ENCODE results near the gene RPL28. TPM values are rescaled to one million over a fixed set of nuclear protein-coding genes. Genes with fewer than 3 reads are reported as not detected.
A peak's percentile ranks its signal among the peaks of the same experiment; 100 is the strongest.

Gene RPL28
- total RNA-seq, 1 experiment from 2014 or later: 2,505 TPM

- H3K36me3 Mint-ChIP-seq: no peaks in the 10 kb centered on the region
- DNase-seq (ENCODE audit: low spot score) (no peak), ATAC-seq (no peak)
- H3K27me3 Mint-ChIP-seq (ENCODE audit: low read depth): no peaks in the 10 kb centered on the region; the same call in 1 of the 2 replicates
- no peaks in the 10 kb centered on the region for H3K9me3 Mint-ChIP-seq
- ChIA-PET CTCF (interaction anchor here (1.1 to 1.5 kb wide), 2 partner anchors 9 to 26 kb away, joined by 4 read pairs; no protein-coding TSS in a partner anchor), POLR2A (interaction anchor here (0.7 to 1.3 kb wide), 3 partner anchors 9 to 124 kb away, joined by 3 to 4 read pairs (median 4); partner anchors contain the start of gene UBE2S)
- H3K27ac Mint-ChIP-seq: no peak overlapping the region
- TF ChIP-seq ZBTB21 (CRISPR knock-in tag; IDR thresholded peaks at IDR 0.05; ENCODE audit: borderline replicate concordance) (no peak), TEAD4 (CRISPR knock-in tag; IDR thresholded peaks at IDR 0.05) (peak; percentile 27; the same call in 1 of the 2 replicates), GTF2I (CRISPR knock-in tag; conservative IDR thresholded peaks at IDR 0.05) (no peak), ETV6 (CRISPR knock-in tag; IDR thresholded peaks at IDR 0.05) (no peak)
- H3K4me1 Mint-ChIP-seq: peaks cover 23% of the 10 kb centered on the region
- H3K4me3 Mint-ChIP-seq: peak overlapping the region; percentile 68
These were observed 58.2 kb downstream of the RPL28 start for GRCh38 chr19:55443824-55444480.

- CTCF ChIA-PET: interaction anchor here (0.7 to 1.5 kb wide), 3 partner anchors 8 to 208 kb away, joined by 3 to 4 read pairs (median 4); no protein-coding TSS in a partner anchor
These were observed 58.9 kb downstream of the RPL28 start for GRCh38 chr19:55444646-55445045.

More at GRCh38 chr19:55444646-55445045, 58.9 kb downstream of the RPL28 start:
- H3K36me3 Mint-ChIP-seq: no peaks in the 10 kb centered on the region
- peaks cover 23% of the 10 kb centered on the region for H3K4me1 Mint-ChIP-seq
- no peak for DNase-seq (ENCODE audit: low spot score)
- no peak overlapping the region for H3K27ac Mint-ChIP-seq
- POLR2A ChIA-PET: interaction anchor here (0.7 to 1.3 kb wide), 3 partner anchors 8 to 125 kb away, joined by 3 to 4 read pairs (median 4); partner anchors contain the start of gene UBE2S
- no peaks in the 10 kb centered on the region; the same call in 1 of the 2 replicates for H3K27me3 Mint-ChIP-seq (ENCODE audit: low read depth)
- H3K9me3 Mint-ChIP-seq: no peaks in the 10 kb centered on the region
- TF ChIP-seq USF2 (CRISPR knock-in tag; IDR thresholded peaks at IDR 0.05) (no peak), NR1H2 (CRISPR knock-in tag; IDR thresholded peaks at IDR 0.05) (no peak), HMGXB4 (CRISPR knock-in tag; IDR thresholded peaks at IDR 0.05) (no peak), E2F5 (CRISPR knock-in tag; IDR thresholded peaks at IDR 0.05) (no peak), PRRX2 (CRISPR knock-in tag; IDR thresholded peaks at IDR 0.05) (no peak), ARID4B (CRISPR knock-in tag; IDR thresholded peaks at IDR 0.05; ENCODE audit: borderline replicate concordance) (no peak)
- ATAC-seq: no peak
- no peak overlapping the region for H3K4me3 Mint-ChIP-seq
